Measurements from ENCODE around the gene NUP93.

Gene NUP93

DNA sequence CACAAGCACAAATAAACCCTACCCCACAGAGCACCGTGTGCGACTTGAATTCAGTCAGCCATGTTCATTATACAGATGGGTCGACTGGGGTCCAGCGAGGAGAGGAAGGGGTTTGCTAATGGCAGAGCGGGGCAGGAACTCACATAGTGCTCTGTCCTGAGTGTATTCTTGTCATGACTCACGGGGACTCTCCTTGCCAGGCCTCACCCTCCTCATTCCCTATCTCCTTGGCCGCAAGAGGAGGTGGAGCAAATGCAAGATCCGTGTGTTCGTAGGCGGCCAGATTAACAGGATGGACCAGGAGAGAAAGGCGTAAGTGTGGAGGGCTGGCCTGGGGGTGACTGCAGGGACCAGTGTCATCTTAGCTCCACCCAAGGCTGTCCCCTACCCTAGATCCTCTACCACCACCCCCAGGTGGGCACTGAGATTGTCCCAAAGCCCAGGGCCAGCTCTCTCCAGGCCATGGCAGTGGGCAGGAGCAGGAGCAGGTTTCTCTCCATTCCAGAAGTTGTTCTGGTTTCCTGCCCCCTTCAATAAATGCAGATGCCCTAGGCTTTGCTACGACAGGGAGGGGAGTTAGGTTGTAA lies 164.5 kb downstream of the NUP93 start:
- CTCF ChIA-PET, result interaction anchor here (0.8 kb wide), 1 partner anchor 12 kb away, joined by 3 read pairs; no protein-coding TSS in a partner anchor
- Mint-ChIP-seq H3K4me1 (peaks cover 11% of the 10 kb centered on the region), H3K9me3 (no peaks in the 10 kb centered on the region), H3K36me3 (no peaks in the 10 kb centered on the region), H3K4me3 (no peak overlapping the region), H3K27ac (no peak overlapping the region), H3K27me3 (peaks cover 56% of the 10 kb centered on the region)
- no peak for DNase-seq

DNA sequence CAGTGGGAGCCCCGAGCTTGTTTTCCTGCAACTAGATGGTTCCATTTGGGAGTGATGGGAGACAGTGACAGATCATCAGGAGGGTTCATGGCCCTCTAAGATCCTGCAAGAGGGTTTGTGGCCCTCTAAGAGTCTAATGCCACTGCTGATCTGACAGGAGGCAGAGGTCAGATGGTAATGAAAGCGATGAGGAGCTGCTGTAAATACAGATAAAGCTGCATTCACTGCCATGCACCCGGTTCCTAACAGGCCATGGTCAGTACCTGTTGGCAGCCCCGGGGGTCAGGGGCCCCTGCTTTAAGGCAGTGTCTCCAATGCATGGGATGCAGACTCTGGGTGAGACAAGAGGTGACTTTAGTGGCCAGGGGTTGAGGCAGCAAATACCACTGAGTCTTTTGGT lies 165.9 kb downstream of the NUP93 start:
- no peak for DNase-seq
- no peaks in the 10 kb centered on the region for H3K9me3 Mint-ChIP-seq

DNA sequence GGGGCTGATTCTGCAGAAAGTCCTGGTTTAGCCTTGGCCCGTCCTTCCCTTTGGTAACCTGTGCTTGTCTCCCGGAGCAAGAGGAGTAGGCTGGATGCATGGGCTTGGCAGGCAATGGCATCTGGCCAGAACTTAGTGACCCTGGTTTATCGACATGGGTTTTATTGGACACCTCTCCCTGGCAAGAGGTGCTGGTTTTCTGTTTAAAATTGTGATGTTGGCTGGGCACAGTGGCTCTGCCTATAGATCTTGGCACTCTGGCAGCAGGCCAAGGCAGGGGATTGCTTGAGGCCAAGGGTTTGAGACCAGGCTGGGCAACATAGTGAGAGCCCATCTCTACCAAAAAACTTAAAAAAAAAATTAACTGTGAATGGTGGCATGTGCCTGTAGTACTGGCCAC lies 166.3 kb downstream of the NUP93 start:
- no peaks in the 10 kb centered on the region for H3K36me3 Mint-ChIP-seq
- DNase-seq, result no peak
- H3K4me1 Mint-ChIP-seq, result peaks cover 21% of the 10 kb centered on the region
- CTCF ChIA-PET, result no interaction called here
- H3K4me3 Mint-ChIP-seq, result no peak overlapping the region
- H3K27ac Mint-ChIP-seq, result no peak overlapping the region
- no peaks in the 10 kb centered on the region for H3K9me3 Mint-ChIP-seq
- H3K27me3 Mint-ChIP-seq, result peaks cover 70% of the 10 kb centered on the region

More for the DNA sequence above, 165.9 kb downstream of the NUP93 start:
- no peak overlapping the region for H3K27ac Mint-ChIP-seq
- H3K27me3 Mint-ChIP-seq, result peaks cover 69% of the 10 kb centered on the region
- no peak overlapping the region for H3K4me3 Mint-ChIP-seq
- CTCF ChIA-PET, result no interaction called here
- H3K4me1 Mint-ChIP-seq, result peaks cover 20% of the 10 kb centered on the region
- H3K36me3 Mint-ChIP-seq, result no peaks in the 10 kb centered on the region

DNA sequence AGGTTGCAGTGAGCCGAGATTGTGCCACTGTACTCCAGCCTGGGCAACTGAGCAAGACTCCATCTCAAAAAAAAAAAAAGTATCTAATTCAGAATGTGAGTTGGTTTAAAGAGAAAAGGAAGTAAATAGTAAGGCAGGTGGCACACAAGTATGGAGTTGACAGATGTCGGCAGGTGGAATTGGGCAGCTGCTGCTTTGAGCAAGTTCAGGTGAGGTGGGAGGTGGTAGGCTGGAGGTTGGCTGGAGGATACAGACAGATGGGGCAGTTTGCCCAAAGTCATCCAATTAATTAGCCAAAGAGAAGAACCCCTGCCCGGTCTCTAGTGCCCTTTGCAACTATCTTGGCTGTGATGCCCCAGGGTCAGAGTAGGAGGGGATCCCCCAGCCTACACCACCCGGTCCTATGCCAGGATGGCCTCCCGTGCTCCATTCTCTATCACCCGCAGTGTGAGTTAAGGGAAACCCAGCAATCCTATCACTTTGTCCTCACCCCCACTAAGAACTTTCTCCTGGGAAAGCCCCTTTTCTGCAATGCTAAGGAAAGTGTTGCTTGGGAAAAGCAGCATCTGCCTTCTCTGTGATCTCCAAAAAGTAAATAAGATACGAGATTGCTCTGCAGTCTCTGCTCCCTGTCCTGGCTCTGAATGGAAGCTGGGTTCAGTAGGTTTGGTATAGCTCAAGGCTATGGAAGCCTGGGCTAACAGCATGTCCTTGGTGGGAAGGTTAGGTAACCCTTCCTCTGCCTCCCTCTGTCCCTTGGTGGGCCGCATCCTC lies 167.3 kb downstream of the NUP93 start:
- H3K36me3 Mint-ChIP-seq, result no peaks in the 10 kb centered on the region
- H3K27me3 Mint-ChIP-seq, result peaks cover 70% of the 10 kb centered on the region
- H3K27ac Mint-ChIP-seq, result no peak overlapping the region
- no peak for DNase-seq
- CTCF ChIA-PET, result interaction anchor here (0.9 kb wide), 1 partner anchor 29 kb away, joined by 3 read pairs; no protein-coding TSS in a partner anchor
- H3K4me1 Mint-ChIP-seq, result peaks cover 21% of the 10 kb centered on the region
- no peaks in the 10 kb centered on the region for H3K9me3 Mint-ChIP-seq
- H3K4me3 Mint-ChIP-seq, result no peak overlapping the region

DNA sequence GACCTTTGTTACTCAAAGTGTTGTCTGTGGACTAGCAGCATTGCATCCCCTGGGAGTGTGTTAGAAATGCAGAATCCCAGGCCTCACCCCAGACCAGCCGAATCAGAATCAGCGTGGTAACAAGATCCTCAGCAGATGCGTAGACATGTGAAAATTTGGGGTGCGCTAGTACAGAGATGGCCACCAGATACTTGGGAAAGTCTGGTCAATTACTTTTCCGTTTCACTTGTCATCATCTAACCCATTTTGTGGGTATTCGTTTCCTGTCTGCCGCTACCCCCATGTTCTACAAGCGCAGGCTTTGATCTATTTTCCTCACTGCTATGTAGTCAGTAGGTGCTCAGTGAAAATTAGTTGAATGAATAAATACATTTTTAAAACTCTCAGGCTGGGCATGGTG lies 168.9 kb downstream of the NUP93 start:
- no peak overlapping the region for H3K27ac Mint-ChIP-seq
- H3K4me1 Mint-ChIP-seq, result peaks cover 21% of the 10 kb centered on the region
- H3K9me3 Mint-ChIP-seq, result no peaks in the 10 kb centered on the region
- CTCF ChIA-PET, result no interaction called here
- peaks cover 80% of the 10 kb centered on the region for H3K27me3 Mint-ChIP-seq
- H3K36me3 Mint-ChIP-seq, result no peaks in the 10 kb centered on the region
- DNase-seq, result no peak
- H3K4me3 Mint-ChIP-seq, result no peak overlapping the region
